A673 (cell line): ENCODE results near the gene TSPAN31. TPM values are rescaled to one million over a fixed set of nuclear protein-coding genes. Genes with fewer than 3 reads are reported as not detected.

Source experiments
- BruUV-seq: library from RNA; stranded (reverse); fragments of 400-500 nt; replicated peaks from 2 replicates; lab custom pipeline; 2021; lab: Mats Ljungman, UMichigan
- CTCF ChIA-PET: fragments of 300-600 bp; sonication (Branson Sonifier 250); formaldehyde crosslinking; loops from one replicate; lab custom pipeline; 2022; ENCODE audit warnings: antibody characterized with exemption; lab: Charles Lee
- POLR2A ChIA-PET: fragments of 300-600 bp; sonication (Branson Sonifier 250); formaldehyde crosslinking; loops from one replicate; lab custom pipeline; 2022; ENCODE audit warnings: antibody characterized with exemption; ENCODE audit not compliant: low non-redundant PET; lab: Charles Lee
- DNase-seq: peaks from one replicate; pipeline ENCODE4 v3.0.0-alpha.2; 2015; ENCODE audit warnings: low spot score
- H3K27ac ChIP-seq: fragments of 200-600 bp; sonication (generic); 2 replicates; pipeline ENCODE4 v1.5.1; 2016; ENCODE audit warnings: mixed run types, low read depth, mild to moderate bottlenecking, mixed read lengths, antibody characterized with exemption, low read length; ENCODE audit not compliant: poor library complexity, severe bottlenecking
- H3K27me3 ChIP-seq: fragments of 200-600 bp; sonication (generic); replicated peaks from 2 replicates; pipeline ENCODE4 v1.6.1; 2017; ENCODE audit warnings: mixed run types, low read depth, mild to moderate bottlenecking, mixed read lengths, antibody characterized with exemption, low read length; ENCODE audit not compliant: insufficient read depth, poor library complexity
- H3K36me3 ChIP-seq: fragments of 200-600 bp; sonication (generic); 2 replicates; pipeline ENCODE4 v1.6.1; 2016; ENCODE audit warnings: mixed run types, mild to moderate bottlenecking, mixed read lengths, antibody characterized with exemption, low read length; ENCODE audit not compliant: insufficient read depth, poor library complexity, severe bottlenecking
- H3K4me1 ChIP-seq: fragments of 200-600 bp; sonication (generic); 2 replicates; pipeline ENCODE4 v1.6.1; 2017; ENCODE audit warnings: mixed run types, mild to moderate bottlenecking, mixed read lengths, antibody characterized with exemption, low read length; ENCODE audit not compliant: insufficient read depth, poor library complexity, severe bottlenecking
- H3K4me3 ChIP-seq: fragments of 200-600 bp; sonication (generic); 2 replicates; pipeline ENCODE4 v1.5.1; 2016; ENCODE audit warnings: low read depth, mixed run types, mild to moderate bottlenecking, mixed read lengths, low read length; ENCODE audit not compliant: poor library complexity, severe bottlenecking
- H3K9me3 ChIP-seq: fragments of 200-600 bp; sonication (generic); 2 replicates; pipeline ENCODE4 v1.6.1; 2016; ENCODE audit warnings: mixed run types, low read depth, mild to moderate bottlenecking, mixed read lengths, antibody characterized with exemption, low read length; ENCODE audit not compliant: poor library complexity, severe bottlenecking
- EZH2 ChIP-seq: fragments of 200-600 bp; sonication (generic); IDR thresholded peaks from 2 replicates; pipeline ENCODE4 v1.6.1; 2017; ENCODE audit warnings: borderline replicate concordance, low read depth, mild to moderate bottlenecking, mixed read lengths, antibody characterized with exemption, low read length; ENCODE audit not compliant: poor library complexity, severe bottlenecking
- intact Hi-C: fragments of 100-400 bp; cut with micrococcal nuclease; formaldehyde crosslinking; loops from one replicate; pipeline ENCODE4 v1.10.0; 2022; ENCODE audit not compliant: unreplicated experiment
- total RNA-seq: library from RNA; stranded (reverse); gene quantifications from 2 replicates; pipeline ENCODE4 v1.2.3, GENCODE V29; 2021
- TF ChIP-seq, protein P1 (sequence below): fragments of 300-800, 200-600 bp; sonication (generic); conservative IDR thresholded peaks from 2 replicates; pipeline ENCODE4 v1.5.1; 2017; ENCODE audit warnings: low read depth, mild to moderate bottlenecking, antibody characterized with exemption, low read length, moderate library complexity, mixed read lengths

Gene TSPAN31
- total RNA-seq, 1 experiment from 2014 or later: 8.9 TPM

DNA sequence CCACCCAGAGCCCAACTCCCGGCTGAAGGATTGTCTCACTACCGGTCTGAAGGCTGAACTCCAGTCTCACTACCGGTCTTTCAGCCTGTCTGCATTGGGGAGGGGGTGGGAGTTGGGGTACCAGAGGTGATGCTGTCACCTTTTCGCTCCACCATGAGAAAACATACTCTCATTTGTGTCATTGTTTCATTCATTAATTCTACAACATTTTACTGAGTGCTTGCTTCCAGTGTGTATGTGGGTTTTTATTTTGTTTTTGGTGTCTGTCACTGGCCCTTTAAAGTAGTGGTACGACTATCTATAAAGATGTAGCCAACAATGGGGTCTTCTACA lies 7.8 kb downstream of the TSPAN31 start:
- peaks cover 29% of the 10 kb centered on the region for H3K36me3 ChIP-seq
- H3K27ac ChIP-seq: peak overlapping the region; percentile 12
- CTCF ChIA-PET: no interaction called here
- POLR2A ChIA-PET: no interaction called here
- BruUV-seq: no TSS peak
- H3K4me3 ChIP-seq: peak overlapping the region; percentile 87
- DNase-seq: no peak
- peaks cover 33% of the 10 kb centered on the region for H3K4me1 ChIP-seq
- TF ChIP-seq, protein P1, sequence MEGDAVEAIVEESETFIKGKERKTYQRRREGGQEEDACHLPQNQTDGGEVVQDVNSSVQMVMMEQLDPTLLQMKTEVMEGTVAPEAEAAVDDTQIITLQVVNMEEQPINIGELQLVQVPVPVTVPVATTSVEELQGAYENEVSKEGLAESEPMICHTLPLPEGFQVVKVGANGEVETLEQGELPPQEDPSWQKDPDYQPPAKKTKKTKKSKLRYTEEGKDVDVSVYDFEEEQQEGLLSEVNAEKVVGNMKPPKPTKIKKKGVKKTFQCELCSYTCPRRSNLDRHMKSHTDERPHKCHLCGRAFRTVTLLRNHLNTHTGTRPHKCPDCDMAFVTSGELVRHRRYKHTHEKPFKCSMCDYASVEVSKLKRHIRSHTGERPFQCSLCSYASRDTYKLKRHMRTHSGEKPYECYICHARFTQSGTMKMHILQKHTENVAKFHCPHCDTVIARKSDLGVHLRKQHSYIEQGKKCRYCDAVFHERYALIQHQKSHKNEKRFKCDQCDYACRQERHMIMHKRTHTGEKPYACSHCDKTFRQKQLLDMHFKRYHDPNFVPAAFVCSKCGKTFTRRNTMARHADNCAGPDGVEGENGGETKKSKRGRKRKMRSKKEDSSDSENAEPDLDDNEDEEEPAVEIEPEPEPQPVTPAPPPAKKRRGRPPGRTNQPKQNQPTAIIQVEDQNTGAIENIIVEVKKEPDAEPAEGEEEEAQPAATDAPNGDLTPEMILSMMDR: no peak
- no peak for TF ChIP-seq EZH2
- no peaks in the 10 kb centered on the region for H3K9me3 ChIP-seq
- intact Hi-C loops: no loop called here
- H3K27me3 ChIP-seq: no peaks in the 10 kb centered on the region

DNA sequence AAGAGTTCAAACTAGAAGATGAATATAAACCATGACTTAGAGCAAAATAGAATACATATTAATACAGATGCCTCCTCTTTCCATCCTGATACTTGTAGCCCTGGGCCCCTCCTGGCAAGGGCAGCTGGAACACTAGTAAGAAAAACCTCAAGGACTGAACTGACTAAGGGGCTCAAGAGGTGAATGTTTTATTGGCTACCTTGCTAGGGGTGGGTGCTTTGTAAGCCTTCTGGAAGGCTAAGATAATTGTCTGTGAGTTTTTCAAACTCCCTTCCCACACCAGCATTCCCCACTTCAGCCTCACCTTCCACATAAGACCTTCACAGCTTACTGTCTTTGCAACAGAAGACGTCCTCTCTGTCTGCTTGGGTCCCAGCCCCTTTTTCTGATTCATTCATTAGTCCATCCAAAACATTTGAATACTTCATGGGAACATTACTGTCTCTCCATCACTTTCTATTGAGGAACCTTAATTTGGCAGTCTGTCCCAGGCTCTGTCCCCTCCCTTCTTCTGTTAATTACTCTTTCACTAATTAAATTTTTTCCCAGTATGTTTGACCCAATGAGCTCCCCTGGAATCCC lies 9.0 kb downstream of the TSPAN31 start:
- ChIA-PET POLR2A (no interaction called here), CTCF (no interaction called here)
- H3K9me3 ChIP-seq: no peaks in the 10 kb centered on the region
- no peak for TF ChIP-seq EZH2
- TF ChIP-seq, protein P1: no peak
- peaks cover 33% of the 10 kb centered on the region for H3K4me1 ChIP-seq
- H3K27ac ChIP-seq: no peak overlapping the region
- intact Hi-C loops: no loop called here
- H3K27me3 ChIP-seq: no peaks in the 10 kb centered on the region
- H3K4me3 ChIP-seq: peak overlapping the region; percentile 60
- no peak for DNase-seq
- H3K36me3 ChIP-seq: peaks cover 25% of the 10 kb centered on the region
- BruUV-seq: no TSS peak

DNA sequence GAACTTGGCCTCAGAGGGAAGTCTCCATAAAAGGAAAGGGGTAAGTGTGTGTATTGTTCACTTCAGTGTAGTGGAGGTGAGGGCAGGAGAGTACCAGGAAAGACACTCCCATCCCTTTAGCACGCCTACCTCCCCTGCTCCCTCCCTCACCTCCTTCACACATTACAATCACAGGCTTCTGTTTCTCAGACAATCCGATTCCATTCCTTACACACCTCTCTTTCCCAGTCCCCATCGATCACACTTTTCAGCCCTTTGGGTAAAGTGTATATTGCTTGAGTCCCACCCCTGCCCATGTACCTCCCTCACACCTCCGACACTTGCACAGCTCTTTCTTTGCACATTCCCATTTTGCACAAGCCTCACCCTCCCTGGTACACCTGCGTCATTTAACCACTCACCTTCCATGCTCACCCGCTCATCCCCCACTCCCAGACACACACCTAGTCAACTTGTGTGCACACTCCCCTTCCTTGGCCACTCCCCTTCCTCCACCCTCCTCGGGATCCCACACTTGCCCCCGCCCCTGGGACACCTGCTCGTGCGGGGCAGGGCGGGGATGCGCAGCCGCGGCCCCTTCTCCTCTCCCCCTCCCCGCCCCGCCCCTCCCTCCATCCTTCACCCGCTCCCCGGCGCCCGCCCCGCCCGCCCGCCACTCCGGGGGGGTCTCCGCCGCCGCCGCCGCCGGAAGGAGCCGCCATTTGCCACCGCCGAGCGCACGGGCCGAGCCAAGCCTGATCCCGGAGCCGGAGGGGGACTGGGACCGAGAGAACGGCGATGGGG lies 9.8 kb downstream of the TSPAN31 start, which contains the start of gene MARCHF9:
Gene MARCHF9, plus strand, starts transcription at position 693 of the 783 bp plus-strand sequence. CDS start 426 bp downstream, outside the sequence.
- no peaks in the 10 kb centered on the region for H3K27me3 ChIP-seq
- H3K4me3 ChIP-seq: peak within 1 kb of the TSS; percentile 60
- peaks cover 33% of the 10 kb centered on the region for H3K4me1 ChIP-seq
- H3K36me3 ChIP-seq: peaks cover 19% of the 10 kb centered on the region
- no peak within 1 kb of the TSS for H3K27ac ChIP-seq
- TF ChIP-seq EZH2: no peak
- TF ChIP-seq, protein P1: no peak
- DNase-seq: peak; percentile 75
- CTCF ChIA-PET: no interaction called here
- intact Hi-C loops: no loop called here
- POLR2A ChIA-PET: no interaction called here
- BruUV-seq: no TSS peak
- H3K9me3 ChIP-seq: no peaks in the 10 kb centered on the region
